HuH-7.5 (cell line): ENCODE data around the gene KDM1A.

ENCODE experiments used
- DNase-seq: peaks from one replicate; pipeline ENCODE4 v3.0.0; 2011; ENCODE audit warnings: low spot score

The KDM1A gene

GRCh38 chr1:23069675-23070074 lies 50.4 kb downstream of the KDM1A start:
- DNase-seq = no peak

- no peak for DNase-seq
Measured at GRCh38 chr1:23074012-23074411, 54.7 kb downstream of the KDM1A start.

GRCh38 chr1:23079025-23079424 lies 59.8 kb downstream of the KDM1A start:
- DNase-seq = no peak

GRCh38 chr1:23080885-23081284 lies 61.6 kb downstream of the KDM1A start:
- DNase-seq = no peak

- no peak for DNase-seq
Measured at GRCh38 chr1:23081376-23081775, 62.1 kb downstream of the KDM1A start.

- DNase-seq = no peak
Measured at GRCh38 chr1:23083714-23084480, 64.6 kb downstream of the KDM1A start.

GRCh38 chr1:23084880-23085279 lies 65.6 kb downstream of the KDM1A start:
- DNase-seq = no peak

- no peak for DNase-seq
Measured at GRCh38 chr1:23085696-23086095, 66.4 kb downstream of the KDM1A start.

- no peak for DNase-seq
Measured at GRCh38 chr1:23088027-23088426, 68.8 kb downstream of the KDM1A start.

- DNase-seq = no peak
Measured at GRCh38 chr1:23090056-23090455, 70.8 kb downstream of the KDM1A start.

- no peak for DNase-seq
Measured at GRCh38 chr1:23091545-23091944, 72.3 kb downstream of the KDM1A start.

GRCh38 chr1:23092447-23092846 lies 73.2 kb downstream of the KDM1A start:
- DNase-seq = no peak

GRCh38 chr1:23097316-23097715 lies 78.0 kb downstream of the KDM1A start:
- no peak for DNase-seq

- DNase-seq = no peak
Measured at GRCh38 chr1:23098463-23099170, 79.3 kb downstream of the KDM1A start.

GRCh38 chr1:23099171-23099536 lies 79.9 kb downstream of the KDM1A start:
- no peak for DNase-seq

GRCh38 chr1:23100074-23100748 lies 80.9 kb downstream of the KDM1A start:
- DNase-seq = no peak

- DNase-seq = no peak
Measured at GRCh38 chr1:23101101-23101827, 82.0 kb downstream of the KDM1A start.

GRCh38 chr1:23101887-23102286 lies 82.6 kb downstream of the KDM1A start:
- no peak for DNase-seq

- DNase-seq = no peak
Measured at GRCh38 chr1:23102289-23102688, 83.0 kb downstream of the KDM1A start.

GRCh38 chr1:23103001-23103889 lies 84.0 kb downstream of the KDM1A start:
- no peak for DNase-seq

GRCh38 chr1:23108918-23109533 lies 89.8 kb downstream of the KDM1A start:
- DNase-seq = no peak
